K562 (cell line): ENCODE data around the gene ANKRD23. TPM values are rescaled to one million over a fixed set of nuclear protein-coding genes. Genes with fewer than 3 reads are reported as not detected.

Source experiments
- ADNP ChIP-seq: fragments of 200-800 bp; sonication (Bioruptor generic); IDR thresholded peaks from 2 replicates; pipeline ENCODE4 v1.6.1; 2016; ENCODE audit warnings: missing genetic modification characterization, missing compliant biosample characterization
- CHCHD3 ChIP-seq: fragments of 250-450 bp; sonication (Bioruptor Pico); IDR thresholded peaks from 2 replicates; pipeline ENCODE4 v2.1.2; 2022; ENCODE audit warnings: mild to moderate bottlenecking
- CREB3 ChIP-seq: fragments of 450-650 bp; conservative IDR thresholded peaks from 2 replicates; pipeline ENCODE4 v1.6.1; 2016; ENCODE audit warnings: missing genetic modification characterization, low read depth, mild to moderate bottlenecking, missing compliant biosample characterization, moderate library complexity
- CREM ChIP-seq: IDR thresholded peaks from 2 replicates; pipeline ENCODE4 v1.6.1; 2014; ENCODE audit warnings: antibody characterized with exemption, low read depth
- GATAD2A ChIP-seq: fragments of 450-650 bp; IDR thresholded peaks from 2 replicates; pipeline ENCODE4 v1.6.1; 2017
- HCFC1 ChIP-seq: IDR thresholded peaks from 2 replicates; pipeline ENCODE4 v1.6.1; 2012; ENCODE audit warnings: low read depth, low read length, improper control_type of control experiment
- HDAC1 ChIP-seq, 2 experiments: fragments of 450-650 bp; IDR thresholded peaks; 2 replicates each; pipeline ENCODE4 v1.6.1; 2016 to 2017; ENCODE audit warnings: inconsistent platforms in 1 of 2, mild to moderate bottlenecking in 1 of 2, moderate library complexity in 1 of 2
- HES1 ChIP-seq: fragments of 450-650 bp; IDR thresholded peaks from 2 replicates; pipeline ENCODE4 v1.6.1; 2016; ENCODE audit warnings: low read depth, mild to moderate bottlenecking, moderate library complexity
- HSF4 ChIP-seq: fragments of 250-450 bp; sonication (Bioruptor Pico); IDR thresholded peaks from 2 replicates; pipeline ENCODE4 v2.1.2; 2022; ENCODE audit warnings: mild to moderate bottlenecking, moderate library complexity, borderline replicate concordance
- MLX ChIP-seq, 2 experiments: fragments of 450-650 bp in 1 of 2; sonication (generic) in 1 of 2; formaldehyde crosslinking; conservative IDR thresholded peaks; 2 replicates each; pipeline versions ENCODE4 v1.4.0 to v1.8.1; 2020 to 2022; ENCODE audit warnings: mild to moderate bottlenecking in 1 of 2, missing genetic modification reagents in 1 of 2
- MTF1 ChIP-seq: fragments of 250-450 bp; sonication (Bioruptor Pico); IDR thresholded peaks from 2 replicates; pipeline ENCODE4 v1.9.0; 2021; ENCODE audit warnings: moderate library complexity, mild to moderate bottlenecking, inconsistent platforms, borderline replicate concordance
- NCOR1 ChIP-seq: fragments of 450-650 bp; IDR thresholded peaks from 2 replicates; pipeline ENCODE4 v1.6.1; 2016; ENCODE audit warnings: mild to moderate bottlenecking, moderate library complexity
- NFYB ChIP-seq: IDR thresholded peaks from 2 replicates; pipeline ENCODE4 v1.6.1; 2011; ENCODE audit warnings: mild to moderate bottlenecking, moderate library complexity; ENCODE audit not compliant: insufficient read length; ENCODE audit errors: extremely low read depth
- PHB2 ChIP-seq: fragments of 450-650 bp; IDR thresholded peaks from 2 replicates; pipeline ENCODE4 v1.6.1; 2017; ENCODE audit warnings: low read depth
- PRMT5 ChIP-seq: sonication (generic); formaldehyde crosslinking; IDR thresholded peaks from 2 replicates; pipeline ENCODE4 v1.5.0; 2020; ENCODE audit warnings: missing genetic modification reagents
- PYGO2 ChIP-seq: fragments of 450-650 bp; IDR thresholded peaks from 2 replicates; pipeline ENCODE4 v1.6.1; 2016; ENCODE audit warnings: mild to moderate bottlenecking, missing genetic modification characterization, moderate library complexity, missing compliant biosample characterization
- RAD51 ChIP-seq: fragments of 450-650 bp; IDR thresholded peaks from 2 replicates; pipeline ENCODE4 v1.7.1; 2016; ENCODE audit warnings: low read depth, mild to moderate bottlenecking, borderline replicate concordance
- SLC30A9 ChIP-seq: fragments of 250-450 bp; sonication (Bioruptor Pico); IDR thresholded peaks from 2 replicates; pipeline ENCODE4 v1.8.0; 2022; ENCODE audit warnings: mild to moderate bottlenecking, moderate library complexity
- TEAD1 ChIP-seq, 2 experiments: fragments of 450-650 bp in 1 of 2; sonication (generic) in 1 of 2; formaldehyde crosslinking; IDR thresholded peaks; 2 replicates each; pipeline versions ENCODE4 v1.4.0 to v1.8.0; 2020 to 2022; ENCODE audit warnings: mild to moderate bottlenecking in 2 of 2, missing genetic modification reagents in 1 of 2
- ZKSCAN8 ChIP-seq: fragments of 200-800 bp; sonication (Bioruptor generic); IDR thresholded peaks from 2 replicates; pipeline ENCODE4 v1.6.1; 2016; ENCODE audit warnings: missing genetic modification characterization, missing compliant biosample characterization
- ZMIZ1 ChIP-seq, 2 experiments: fragments of 150-350 bp in 1 of 2; IDR thresholded peaks; 2 replicates each; pipeline ENCODE4 v1.6.1; 2012 to 2016; ENCODE audit warnings: low read depth in 2 of 2, low read length in 2 of 2, mild to moderate bottlenecking in 1 of 2, moderate library complexity in 1 of 2
- ZNF586 ChIP-seq: fragments of 450-650 bp; formaldehyde crosslinking; conservative IDR thresholded peaks from 2 replicates; pipeline ENCODE4 v1.4.0; 2020; ENCODE audit warnings: mild to moderate bottlenecking, moderate library complexity
- ZNF717 ChIP-seq: fragments of 250-450 bp; sonication (Bioruptor Pico); IDR thresholded peaks from 2 replicates; pipeline ENCODE4 v1.5.0; 2021
- ZNF75A ChIP-seq: fragments of 450-650 bp; formaldehyde crosslinking; IDR thresholded peaks from 2 replicates; pipeline ENCODE4 v1.4.0; 2020; ENCODE audit warnings: mild to moderate bottlenecking
- polyA plus RNA-seq, 8 experiments: library from polyadenylated mRNA; depleted of rRNA in 4 of 8; stranded (reverse) in 5 of 8; unstranded in 3 of 8; fragments of >200 nt; fragmentation: Nextera tagmentation in 2 of 8; fragmentation: Illumina TruSeq in 1 of 8; extraction: Ambion mirVana in 2 of 8; extraction: Trizol in 1 of 8; gene quantifications; 2 replicates each; pipeline versions ENCODE4 v1.2.1 to v1.2.3, GENCODE V29; 2011 to 2014; ENCODE audit warnings: inconsistent platforms in 1 of 8, missing spikeins in 1 of 8
- total RNA-seq, 7 experiments: library from RNA; depleted of rRNA in 6 of 7; stranded (reverse); fragments of >200 nt in 6 of 7; fragmentation: Illumina TruSeq in 2 of 7; extraction: Trizol in 2 of 7; gene quantifications; 2 replicates each; pipeline versions ENCODE4 v1.2.1 to v1.2.3, GENCODE V29; 2011 to 2021; ENCODE audit warnings: low replicate concordance in 1 of 7

Gene ANKRD23
- total and polyA plus RNA-seq, 9 of the 15 experiments (the other 6 are each of a cell fraction or from before 2014, with no cell fraction given): 0.32 to 4.8 (median 2.8) TPM

- TF ChIP-seq NCOR1 (peak; percentile 62), RAD51 (no peak), GATAD2A (no peak), TEAD1 (CRISPR knock-in tag; IDR thresholded peaks at IDR 0.05) (no peak), ZNF75A (CRISPR knock-in tag) (no peak), PYGO2 (tag) (no peak), CHCHD3 (no peak), HES1 (no peak), ZNF586 (CRISPR knock-in tag) (no peak), HSF4 (no peak), MTF1 (CRISPR knock-in tag) (no peak), SLC30A9 (CRISPR knock-in tag) (no peak), HDAC1 (IDR thresholded peaks at IDR 0.05) (peak in 1 of 2 experiments; percentile 63; a peak in 2 of 4 replicates), MLX (CRISPR knock-in tag; conservative IDR thresholded peaks at IDR 0.05) (no peak), PRMT5 (CRISPR knock-in tag) (no peak), ZNF717 (CRISPR knock-in tag) (no peak), HCFC1 (no peak), ADNP (tag) (no peak), PHB2 (no peak), CREB3 (no peak), NFYB (no peak), CREM (0 out of 2 replicates have a peak, but pooled peaks have one; percentile 36), ZKSCAN8 (CRISPR knock-in tag) (no peak), ZMIZ1 (IDR thresholded peaks at IDR 0.05; ENCODE audit: low read depth in 2 of 2, low read length in 2 of 2) (0 out of 4 replicates have a peak, but pooled peaks of 1 of the 2 experiments have one; percentile 48)
These were observed 24.5 kb downstream of the ANKRD23 start (continued) for GRCh38 chr2:96819128-96819875.
